Gastroesophageal sphincter (tissue), 3 donors: ENCODE results near the gene PPP3CA.

Source experiments
- POLR2A ChIP-seq, 2 donors: fragments of 450-650 bp; IDR thresholded peaks; one replicate each; pipeline ENCODE4 v1.6.1; 2017; ENCODE audit warnings: antibody characterized with exemption in 2 of 2, mild to moderate bottlenecking in 2 of 2, moderate library complexity in 1 of 2
- TF ChIP-seq, protein P1 (sequence below), 4 experiments: fragments of 200-600 bp in 2 of 4; fragments of 450-650 bp in 2 of 4; sonication (generic) in 1 of 4; IDR thresholded peaks; one replicate each; pipeline ENCODE4 v1.5.1; 2017 to 2019; ENCODE audit warnings: antibody characterized with exemption in 4 of 4, mild to moderate bottlenecking in 2 of 4, moderate library complexity in 2 of 4

- TF ChIP-seq POLR2A (IDR thresholded peaks at IDR 0.05) = no peak
- TF ChIP-seq, protein P1, sequence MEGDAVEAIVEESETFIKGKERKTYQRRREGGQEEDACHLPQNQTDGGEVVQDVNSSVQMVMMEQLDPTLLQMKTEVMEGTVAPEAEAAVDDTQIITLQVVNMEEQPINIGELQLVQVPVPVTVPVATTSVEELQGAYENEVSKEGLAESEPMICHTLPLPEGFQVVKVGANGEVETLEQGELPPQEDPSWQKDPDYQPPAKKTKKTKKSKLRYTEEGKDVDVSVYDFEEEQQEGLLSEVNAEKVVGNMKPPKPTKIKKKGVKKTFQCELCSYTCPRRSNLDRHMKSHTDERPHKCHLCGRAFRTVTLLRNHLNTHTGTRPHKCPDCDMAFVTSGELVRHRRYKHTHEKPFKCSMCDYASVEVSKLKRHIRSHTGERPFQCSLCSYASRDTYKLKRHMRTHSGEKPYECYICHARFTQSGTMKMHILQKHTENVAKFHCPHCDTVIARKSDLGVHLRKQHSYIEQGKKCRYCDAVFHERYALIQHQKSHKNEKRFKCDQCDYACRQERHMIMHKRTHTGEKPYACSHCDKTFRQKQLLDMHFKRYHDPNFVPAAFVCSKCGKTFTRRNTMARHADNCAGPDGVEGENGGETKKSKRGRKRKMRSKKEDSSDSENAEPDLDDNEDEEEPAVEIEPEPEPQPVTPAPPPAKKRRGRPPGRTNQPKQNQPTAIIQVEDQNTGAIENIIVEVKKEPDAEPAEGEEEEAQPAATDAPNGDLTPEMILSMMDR (IDR thresholded peaks at IDR 0.05) = no peak
Observed at GRCh38 chr4:101242441-101242840, 104.9 kb downstream of the PPP3CA start.
